GM12875 (cell line): Measurements from ENCODE around the gene SIDT1.
"Not testable (repeated sequence)": the region's sequence is repeated elsewhere in the genome, so short reads cannot be mapped to it uniquely, and the experiment has no call there.

Source experiments
- H3K4me3 ChIP-seq: one replicate; pipeline ENCODE4 v1.5.1; 2011; ENCODE audit warnings: low read depth, low read length, control low read depth
- CTCF ChIP-seq: IDR thresholded peaks from 2 replicates; pipeline ENCODE4 v1.5.1; 2011; ENCODE audit warnings: low read depth, mild to moderate bottlenecking, control low read depth, inconsistent platforms, low read length, moderate library complexity, borderline replicate concordance; ENCODE audit not compliant: insufficient read depth

The SIDT1 gene

GRCh38 chr3:113629584-113630421, 97.4 kb downstream of the SIDT1 start:
- TF ChIP-seq CTCF: no peak

GRCh38 chr3:113630956-113631542, 98.7 kb downstream of the SIDT1 start:
- TF ChIP-seq CTCF: no peak
- H3K4me3 ChIP-seq: no peak overlapping the region

More at GRCh38 chr3:113629584-113630421, 97.4 kb downstream of the SIDT1 start:
- H3K4me3 ChIP-seq: no peak overlapping the region

- no peak overlapping the region for H3K4me3 ChIP-seq
- TF ChIP-seq CTCF: no peak
Measured at GRCh38 chr3:113631573-113631972, 99.2 kb downstream of the SIDT1 start.

- no peak overlapping the region for H3K4me3 ChIP-seq
- TF ChIP-seq CTCF: no peak
Measured at GRCh38 chr3:113634782-113635474, 102.6 kb downstream of the SIDT1 start.

GRCh38 chr3:113636034-113636433, 103.7 kb downstream of the SIDT1 start:
- H3K4me3 ChIP-seq: not testable (repeated sequence)

GRCh38 chr3:113637756-113638155, 105.4 kb downstream of the SIDT1 start:
- no peak for TF ChIP-seq CTCF

GRCh38 chr3:113638910-113639309, 106.6 kb downstream of the SIDT1 start:
- no peak overlapping the region for H3K4me3 ChIP-seq
- no peak for TF ChIP-seq CTCF

More at GRCh38 chr3:113637756-113638155, 105.4 kb downstream of the SIDT1 start:
- H3K4me3 ChIP-seq: no peak overlapping the region
